Pulmonary artery endothelial cell (primary cell): ENCODE measurements around the gene SHH. TPM values are rescaled to one million over a fixed set of nuclear protein-coding genes. Genes with fewer than 3 reads are reported as not detected.

ENCODE experiments used
- DNase-seq: peaks from one replicate; pipeline ENCODE4 v3.0.0-alpha.2; 2011; ENCODE audit warnings: low read depth, low spot score
- total RNA-seq: library from RNA; depleted of rRNA; stranded (reverse); fragments of >200 nt; gene quantifications from 2 replicates; pipeline ENCODE4 v1.2.3, GENCODE V29; 2014

Gene SHH
- total RNA-seq, 1 donor from 2014 or later = 0.20 TPM

DNA sequence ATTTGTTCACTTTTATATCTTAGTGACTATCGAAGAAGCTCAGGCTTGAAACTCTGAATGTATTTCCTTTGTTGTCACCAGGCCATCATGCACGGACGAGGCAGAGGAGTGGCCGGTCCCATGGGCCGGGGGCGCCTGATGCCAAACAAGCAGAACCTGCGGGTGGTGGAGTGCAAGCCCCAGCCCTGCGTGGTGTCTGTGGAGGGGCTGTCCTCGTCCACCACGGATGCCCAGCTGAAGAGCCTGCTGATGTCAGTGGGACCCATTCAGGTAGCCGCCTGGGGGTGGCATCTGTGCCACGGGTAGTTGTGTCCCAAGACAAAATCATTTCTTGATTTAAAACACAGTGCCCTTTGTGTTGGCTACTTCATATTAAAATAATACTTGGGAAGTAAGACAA, 45.9 kb downstream of the SHH start:
- no peak for DNase-seq

- no peak for DNase-seq
These were observed 46.8 kb downstream of the SHH start for GRCh38 chr7:155765458-155765857.

DNA sequence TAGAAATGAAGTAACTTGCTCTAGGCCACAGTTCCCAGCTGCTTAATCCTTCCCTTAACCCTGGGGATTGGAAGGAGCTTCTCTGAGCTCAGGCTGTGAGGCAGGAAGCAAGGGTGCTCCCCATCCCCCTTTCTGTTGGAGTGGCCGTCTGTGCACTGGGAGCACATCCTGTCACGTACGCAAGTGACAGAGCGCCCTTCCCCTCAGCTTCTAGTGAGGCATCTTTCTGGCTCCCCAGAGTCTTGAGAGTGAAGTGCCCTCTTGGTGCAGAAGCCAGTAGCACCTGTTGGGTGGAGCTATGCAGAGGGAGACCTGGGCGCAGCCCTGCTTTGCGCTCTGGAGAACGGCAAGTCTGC, 47.8 kb downstream of the SHH start:
- no peak for DNase-seq

DNA sequence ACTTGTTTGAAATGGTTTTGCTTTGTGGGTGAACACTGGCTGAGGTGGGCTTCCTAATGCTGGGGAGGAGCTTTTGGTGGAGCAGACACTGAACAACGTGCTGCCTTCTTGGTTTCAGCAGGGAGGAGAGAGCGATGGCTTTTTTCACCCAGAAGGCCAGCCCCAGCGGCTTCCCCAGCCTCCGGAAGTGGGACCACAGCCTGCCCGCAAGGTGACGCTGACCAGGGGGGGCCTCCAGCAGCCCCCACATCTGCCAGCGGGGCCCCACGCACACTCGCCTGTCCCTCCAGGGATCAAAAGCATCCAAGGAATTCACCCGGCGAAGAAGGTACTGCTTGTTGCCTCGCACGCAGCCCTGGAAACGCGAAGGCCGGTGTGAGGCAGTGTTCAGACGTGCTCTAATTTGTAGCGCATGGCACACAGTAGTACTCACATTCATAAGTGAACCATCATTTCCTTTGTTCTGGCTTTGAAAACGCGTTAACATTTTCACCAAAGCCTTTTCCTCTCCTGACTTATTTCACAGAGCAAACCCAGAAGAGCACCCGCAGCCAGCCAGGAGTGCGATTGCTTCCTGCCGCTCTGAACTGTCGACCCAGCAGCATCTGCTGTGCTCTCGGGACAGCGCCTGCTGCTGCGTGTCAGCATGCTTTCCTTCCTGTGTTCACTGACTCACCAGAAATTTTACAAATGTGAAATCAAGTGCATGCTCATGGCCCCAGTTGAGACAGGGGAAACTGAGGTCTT, 48.4 kb downstream of the SHH start:
- DNase-seq = peak; percentile 88

DNA sequence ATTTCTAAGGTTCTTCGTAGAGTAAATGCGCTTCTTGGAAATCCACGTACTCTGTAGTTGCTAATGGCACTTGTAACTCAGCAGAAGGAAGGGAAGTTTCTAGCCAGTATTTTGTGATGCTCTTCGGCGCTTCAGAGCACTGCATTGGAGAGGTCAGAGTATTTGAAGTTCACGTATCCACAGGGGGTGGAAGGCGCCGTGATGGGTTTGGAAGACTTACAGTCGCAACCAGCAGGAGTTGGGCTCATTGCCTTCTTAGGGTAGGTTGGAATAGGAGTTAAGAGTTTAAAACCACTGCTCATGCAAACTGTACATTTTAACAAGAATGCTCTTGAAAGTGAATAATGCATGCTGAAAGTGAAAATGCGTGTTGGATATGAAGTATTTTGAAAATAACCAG, 49.1 kb downstream of the SHH start:
- DNase-seq = no peak

DNA sequence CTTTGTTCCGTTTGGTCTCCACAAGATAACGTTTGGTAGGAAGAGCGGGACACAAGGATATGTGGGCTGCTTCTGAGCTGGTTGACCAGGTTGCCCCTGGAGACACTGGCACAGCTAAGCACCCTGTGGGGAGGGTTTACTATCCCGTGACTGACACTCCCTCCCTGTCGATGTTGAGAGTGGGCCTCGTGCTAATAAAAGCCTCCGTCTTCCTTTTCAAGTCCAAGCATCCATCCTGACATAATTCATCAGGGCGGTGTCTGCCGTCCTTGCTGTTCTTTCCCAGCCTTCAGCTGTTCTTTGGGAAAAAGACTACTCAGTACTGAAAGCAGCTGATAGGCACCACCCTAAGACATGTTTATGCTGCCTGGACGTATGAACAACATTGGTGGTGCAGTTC, 49.6 kb downstream of the SHH start:
- no peak for DNase-seq

GRCh38 chr7:155762036-155762435, 50.2 kb downstream of the SHH start:
- DNase-seq = no peak

DNA sequence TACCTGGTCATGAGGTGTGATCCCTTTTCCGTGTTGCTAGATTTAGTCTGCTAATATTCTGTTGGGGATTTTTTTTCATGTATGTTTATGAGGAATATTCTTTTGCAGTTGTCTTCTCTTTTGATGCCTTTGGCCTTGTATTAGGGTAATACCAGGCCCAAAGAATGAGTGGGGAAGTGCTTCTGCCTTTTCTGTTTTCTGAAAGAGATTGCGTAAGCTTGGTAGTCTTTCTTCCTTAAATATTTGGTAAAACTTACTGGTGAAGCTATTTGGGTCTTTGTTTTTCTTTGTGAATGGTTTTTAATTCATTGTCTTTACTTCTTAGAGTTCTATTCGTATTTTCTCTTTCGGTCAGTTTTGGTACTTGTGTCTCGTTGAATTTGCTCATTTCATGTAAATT, 51.1 kb downstream of the SHH start:
- no peak for DNase-seq

DNA sequence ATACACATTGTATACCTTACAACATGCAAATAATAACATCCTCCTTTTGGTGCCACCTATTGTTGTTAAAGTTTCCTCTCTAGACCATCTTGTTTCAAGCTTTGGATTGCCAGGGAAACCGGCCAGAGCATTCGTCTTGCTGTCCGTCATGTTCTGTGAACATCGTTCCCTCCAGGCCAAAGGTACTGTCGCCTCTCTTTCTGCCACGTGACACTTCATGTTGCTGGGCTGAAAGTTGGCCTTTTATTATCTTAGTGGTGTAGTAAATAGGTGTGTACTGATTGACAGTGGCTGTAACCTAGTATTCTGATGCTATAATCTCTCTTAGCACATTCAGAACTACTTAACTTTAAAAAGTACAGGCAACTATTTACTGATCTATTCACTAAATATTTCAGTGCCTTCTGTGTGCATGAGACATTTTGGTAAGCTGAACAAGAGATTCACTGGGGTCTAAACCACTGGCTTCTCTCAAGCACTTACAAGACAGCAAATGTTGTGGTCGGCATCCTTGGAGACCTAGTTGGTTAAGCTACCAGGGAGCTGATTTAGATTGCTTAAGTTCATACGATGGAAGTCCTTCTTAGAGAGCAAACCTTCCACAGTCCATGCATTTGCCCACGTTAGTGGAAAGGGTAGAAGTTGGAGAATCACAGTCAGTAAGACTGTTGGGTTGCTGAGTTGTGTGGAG, 52.4 kb downstream of the SHH start:
- DNase-seq = no peak

- DNase-seq = no peak
These were observed 53.9 kb downstream of the SHH start for GRCh38 chr7:155758348-155758747.

DNA sequence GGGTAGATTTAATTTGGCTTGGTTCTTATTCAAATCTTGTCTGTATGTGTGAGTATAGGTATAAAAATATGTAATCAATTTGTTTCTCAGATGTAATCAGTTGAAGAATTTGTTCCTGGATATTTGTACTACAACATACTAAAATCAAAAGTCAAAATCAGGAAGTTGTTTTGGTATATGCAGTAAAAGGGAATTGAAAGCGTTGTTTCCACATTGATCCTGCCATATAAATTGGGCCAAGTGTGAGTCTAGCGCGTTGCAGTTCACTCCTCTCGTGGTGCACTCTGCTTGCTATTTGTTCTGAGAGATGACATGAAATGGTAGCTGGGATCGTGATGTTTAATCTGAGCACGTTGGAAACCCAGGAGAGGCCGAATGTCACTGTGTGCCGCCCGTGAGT, 55.9 kb downstream of the SHH start:
- DNase-seq = no peak

GRCh38 chr7:155755026-155755425, 57.2 kb downstream of the SHH start:
- no peak for DNase-seq

DNA sequence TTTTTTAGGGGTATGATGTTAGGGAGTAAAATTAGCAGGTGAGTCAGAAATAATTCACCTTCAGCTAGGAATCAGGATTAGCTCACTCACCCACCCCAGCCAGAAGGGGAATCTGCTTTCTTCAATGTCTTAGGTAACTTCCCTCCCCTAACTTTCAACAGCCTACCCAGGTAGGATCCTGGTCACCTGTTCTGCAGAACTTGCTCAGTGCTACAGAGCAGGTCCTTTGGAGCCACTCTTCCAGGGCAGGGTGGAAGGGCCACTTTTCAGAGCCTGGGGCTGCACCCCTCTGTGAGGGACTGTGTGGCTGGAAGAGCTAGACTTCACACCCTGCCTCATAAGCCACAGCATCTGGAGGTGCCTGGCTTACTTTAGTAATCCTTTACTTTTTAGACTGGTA, 58.1 kb downstream of the SHH start:
- no peak for DNase-seq

GRCh38 chr7:155753446-155753965, 58.8 kb downstream of the SHH start:
- no peak for DNase-seq

- no peak for DNase-seq
These were observed 59.4 kb downstream of the SHH start for GRCh38 chr7:155752756-155753445.

DNA sequence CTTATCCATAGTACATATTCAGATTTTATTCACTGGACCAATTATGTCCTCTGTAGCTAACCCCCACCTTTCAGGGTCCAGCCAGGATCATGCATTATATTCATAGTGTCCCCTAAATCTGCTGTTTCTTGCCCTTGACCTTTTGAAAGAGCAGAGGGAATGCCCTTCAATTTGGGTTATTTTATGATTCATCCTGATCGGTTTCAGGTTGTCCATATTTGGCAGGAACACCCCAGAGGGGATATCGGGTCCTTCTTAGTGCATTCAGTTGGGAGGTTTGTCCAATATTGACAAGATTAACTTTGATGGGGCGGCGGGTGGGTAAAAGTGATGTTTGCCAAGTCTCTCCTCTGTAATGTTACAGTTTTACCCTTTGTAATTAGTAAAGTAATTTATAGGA, 60.9 kb downstream of the SHH start:
- no peak for DNase-seq

GRCh38 chr7:155750255-155751125, 61.8 kb downstream of the SHH start:
- DNase-seq = peak; percentile 58
